Measurements from ENCODE around the gene C6orf120.

Gene C6orf120

GRCh38 chr6:169678342-169678741 lies 23.6 kb upstream of the C6orf120 start:
- no peak for DNase-seq

- DNase-seq: no peak
Observed at GRCh38 chr6:169684056-169684455, 17.9 kb upstream of the C6orf120 start.

GRCh38 chr6:169685860-169686259 lies 16.1 kb upstream of the C6orf120 start:
- DNase-seq: no peak

- no peak for DNase-seq
Observed at GRCh38 chr6:169689287-169689686, 12.6 kb upstream of the C6orf120 start.

GRCh38 chr6:169691260-169691659 lies 10.7 kb upstream of the C6orf120 start:
- DNase-seq: no peak

GRCh38 chr6:169692516-169692915 lies 9.4 kb upstream of the C6orf120 start:
- DNase-seq: no peak

- no peak for DNase-seq
Observed at GRCh38 chr6:169695131-169695530, 6.8 kb upstream of the C6orf120 start.

- peak in 1 of 58 donors; percentile 13 for DNase-seq
Observed at GRCh38 chr6:169697115-169697514, 4.8 kb upstream of the C6orf120 start.

- DNase-seq: no peak
Observed at GRCh38 chr6:169700296-169700695, 1.6 kb upstream of the C6orf120 start.

- peak in 10 of 58 donors; percentile 29 to 61 (median 46) for DNase-seq
Observed at GRCh38 chr6:169701311-169701953, 494 bp upstream of the C6orf120 start.

GRCh38 chr6:169702840-169703246 lies 917 bp downstream of the C6orf120 start:
- DNase-seq: no peak

GRCh38 chr6:169707772-169708171 lies 5.8 kb downstream of the C6orf120 start:
- DNase-seq: no peak

- no peak for DNase-seq
Observed at GRCh38 chr6:169709293-169709692, 7.4 kb downstream of the C6orf120 start.

- no peak for DNase-seq
Observed at GRCh38 chr6:169710009-169710408, 8.1 kb downstream of the C6orf120 start.

GRCh38 chr6:169714178-169714577 lies 12.3 kb downstream of the C6orf120 start:
- DNase-seq: no peak

- no peak for DNase-seq
Observed at GRCh38 chr6:169714595-169714994, 12.7 kb downstream of the C6orf120 start.

GRCh38 chr6:169719117-169719516 lies 17.2 kb downstream of the C6orf120 start:
- DNase-seq: no peak

- DNase-seq: no peak
Observed at GRCh38 chr6:169720207-169720855, 18.4 kb downstream of the C6orf120 start.

GRCh38 chr6:169722362-169723199 lies 20.7 kb downstream of the C6orf120 start:
- DNase-seq: peak in 25 of 58 donors; percentile 3 to 48 (median 23)

GRCh38 chr6:169723200-169723909 lies 21.4 kb downstream of the C6orf120 start:
- DNase-seq: peak in 52 of 58 donors; percentile 22 to 87 (median 58)

GRCh38 chr6:169723991-169724493 lies 22.1 kb downstream of the C6orf120 start:
- DNase-seq: peak in 16 of 58 donors; percentile 14 to 57 (median 47)
